ENCODE results near the gene CFAP53.
A peak's percentile ranks its signal among the peaks of the same experiment; 100 is the strongest.

Gene CFAP53

GRCh38 chr18:50196261-50196660 lies 70.0 kb downstream of the CFAP53 start:
- no peak for DNase-seq (ENCODE audit: low read depth in 1 of 2, low spot score in 1 of 2)

DNA sequence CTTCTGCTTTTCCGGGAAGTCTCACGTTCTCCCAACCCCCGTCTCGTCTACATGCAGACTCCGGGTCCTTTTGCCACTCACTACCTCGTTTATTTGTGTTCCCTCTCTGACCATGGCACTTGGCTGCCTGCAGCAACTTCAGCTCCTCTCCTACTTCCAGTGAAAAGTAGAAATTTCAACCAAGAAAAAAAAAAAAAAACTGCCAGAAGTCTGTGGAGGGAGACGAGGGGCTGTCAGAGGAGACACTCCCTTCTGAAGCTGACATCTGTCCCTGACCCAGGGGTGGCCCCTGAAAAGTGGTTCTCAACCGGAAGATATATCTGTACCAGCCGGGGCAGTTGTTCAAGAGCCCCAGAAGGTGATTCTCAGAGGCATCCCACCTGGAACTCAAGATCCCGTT lies 70.6 kb downstream of the CFAP53 start:
- no peak for DNase-seq (ENCODE audit: low read depth in 1 of 2, low spot score in 1 of 2)

DNA sequence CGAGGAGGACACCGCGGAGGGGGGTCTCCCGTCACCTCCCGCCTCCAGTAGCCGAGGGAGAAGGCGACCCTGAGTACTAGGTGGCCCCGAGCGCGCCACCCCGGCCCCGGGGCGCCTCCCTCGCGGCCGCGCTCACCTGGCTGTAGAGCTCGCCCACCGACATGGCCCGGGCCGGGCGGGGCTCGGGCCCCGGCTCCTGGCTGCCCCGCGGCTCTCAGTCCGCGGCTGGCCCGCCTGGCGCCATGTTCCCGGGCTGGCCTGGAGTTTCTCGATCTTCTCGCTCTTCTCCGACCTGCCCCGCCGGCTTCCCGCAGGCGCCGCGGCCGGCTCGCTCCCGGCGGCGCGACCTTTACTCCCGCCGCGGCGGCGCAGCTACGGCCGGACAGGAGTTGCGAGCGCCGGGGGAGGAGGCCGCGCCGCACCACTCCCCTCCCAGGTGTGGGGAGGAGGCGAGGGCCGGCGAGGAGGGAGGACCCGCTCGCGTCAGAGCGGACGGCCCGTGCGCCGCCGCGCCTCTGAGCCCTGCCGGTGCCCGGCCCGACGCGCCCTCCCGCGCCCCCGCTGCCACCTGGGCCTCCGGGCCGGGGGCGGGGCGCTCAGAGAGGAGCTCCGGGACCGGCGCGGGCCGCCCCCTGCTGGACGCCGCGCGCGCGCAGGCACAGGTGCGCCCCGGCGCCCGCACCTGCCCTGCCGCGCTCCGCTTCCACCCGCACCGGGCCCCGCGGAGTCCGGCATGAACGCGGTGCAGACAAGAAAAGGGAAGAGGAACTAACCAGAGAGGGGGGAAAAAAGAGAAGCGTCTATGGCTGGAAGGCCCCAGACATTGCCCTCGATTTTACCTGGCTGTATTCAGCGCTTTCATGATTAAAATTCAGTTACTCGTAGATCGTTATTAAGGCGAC lies 71.4 kb downstream of the CFAP53 start, which contains the start of gene MYO5B:
Gene MYO5B (minus strand): TSS at position 517 of the 902 bp plus-strand sequence. CDS start 354 bp downstream, at position 163.
- DNase-seq (ENCODE audit: low read depth in 1 of 2, low spot score in 1 of 2): peak; percentile 17 to 47

DNA sequence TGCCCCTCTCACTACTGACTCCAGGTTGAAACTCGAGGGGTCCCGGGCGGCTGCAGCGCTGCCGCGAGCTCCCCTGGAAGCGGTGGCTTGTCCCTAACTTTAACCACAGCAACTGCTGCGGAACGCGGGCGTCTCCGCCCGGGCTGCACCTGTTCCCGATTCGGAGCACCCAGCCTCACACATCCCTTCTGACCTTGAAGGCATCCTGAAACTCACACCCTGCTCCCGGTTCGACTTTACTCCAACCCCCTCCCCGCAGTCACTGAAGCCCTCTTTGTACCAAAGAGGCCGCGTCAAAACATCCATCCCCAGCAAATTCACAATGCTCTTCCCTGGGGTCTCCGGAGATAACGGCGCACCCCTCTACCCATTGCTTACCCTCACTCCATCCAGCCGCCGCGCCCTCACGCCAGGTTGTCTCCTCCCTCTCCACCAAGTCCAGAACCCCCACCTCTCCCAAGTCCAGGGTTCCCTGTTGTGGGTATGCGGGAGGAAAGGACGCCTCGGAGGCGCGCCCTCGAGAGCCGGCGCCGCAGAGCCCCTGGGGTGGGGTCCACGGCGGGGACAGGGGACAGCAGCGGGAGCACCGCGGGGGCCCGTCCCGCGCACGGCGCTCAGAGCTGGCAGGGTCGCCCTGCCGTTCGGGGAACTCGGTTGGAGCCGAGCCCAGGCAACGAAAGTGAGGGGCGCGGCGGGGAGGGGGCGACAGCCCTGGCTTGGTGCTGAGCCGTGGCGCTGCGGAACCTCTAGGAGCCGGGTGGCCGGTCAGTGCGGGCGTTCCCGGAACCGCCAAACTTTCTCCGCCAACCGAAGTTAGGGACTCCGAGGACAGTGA lies 72.3 kb downstream of the CFAP53 start:
- no peak for DNase-seq (ENCODE audit: low read depth in 1 of 2, low spot score in 1 of 2)

- no peak for DNase-seq (ENCODE audit: low read depth in 1 of 2, low spot score in 1 of 2)
Observed at GRCh38 chr18:50192995-50193795, 73.1 kb downstream of the CFAP53 start.

GRCh38 chr18:50190926-50191325 lies 75.4 kb downstream of the CFAP53 start:
- no peak for DNase-seq (ENCODE audit: low read depth in 1 of 2, low spot score in 1 of 2)

GRCh38 chr18:50190236-50190635 lies 76.1 kb downstream of the CFAP53 start:
- no peak for DNase-seq (ENCODE audit: low read depth in 1 of 2, low spot score in 1 of 2)

GRCh38 chr18:50189160-50189559 lies 77.1 kb downstream of the CFAP53 start:
- DNase-seq (ENCODE audit: low read depth in 1 of 2, low spot score in 1 of 2): no peak

DNA sequence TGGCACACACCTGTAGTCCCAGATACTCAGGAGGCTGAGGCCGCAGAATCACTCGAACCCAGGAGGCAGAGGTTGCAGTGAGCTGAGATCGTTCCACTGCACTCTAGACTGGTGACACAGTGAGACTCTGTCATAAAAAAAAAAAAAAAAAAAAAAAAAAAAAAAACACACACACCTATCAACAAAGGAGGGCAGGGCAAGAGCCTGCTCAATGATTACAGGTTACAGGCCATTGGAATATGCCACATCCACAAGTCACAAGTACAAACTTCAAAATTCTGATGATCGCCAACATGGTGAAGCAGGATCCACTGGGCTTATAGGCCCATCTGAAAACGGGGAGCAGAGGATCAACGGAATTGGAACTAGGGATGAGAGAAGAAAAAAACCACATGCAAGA lies 77.6 kb downstream of the CFAP53 start:
- no peak for DNase-seq (ENCODE audit: low read depth in 1 of 2, low spot score in 1 of 2)

DNA sequence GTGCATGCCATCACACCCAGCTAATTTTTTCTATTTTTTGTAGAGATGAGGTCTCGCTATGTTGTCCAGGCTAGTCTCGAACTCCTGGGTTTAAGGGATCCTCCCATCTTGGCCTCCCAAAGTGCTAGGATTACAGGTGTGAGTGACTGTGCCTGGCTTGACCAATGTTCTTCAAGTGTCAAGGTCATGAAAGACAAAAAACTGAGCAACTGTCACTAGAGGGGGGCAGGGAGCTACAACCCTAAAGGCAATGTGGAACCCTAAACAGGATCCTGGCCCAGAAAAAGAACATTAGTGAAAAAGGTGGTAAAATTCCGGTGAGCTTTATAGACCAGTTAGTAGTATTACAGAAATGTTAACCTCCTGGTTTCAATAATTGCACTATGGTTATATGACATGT lies 78.6 kb downstream of the CFAP53 start:
- no peak for DNase-seq (ENCODE audit: low read depth in 1 of 2, low spot score in 1 of 2)

DNA sequence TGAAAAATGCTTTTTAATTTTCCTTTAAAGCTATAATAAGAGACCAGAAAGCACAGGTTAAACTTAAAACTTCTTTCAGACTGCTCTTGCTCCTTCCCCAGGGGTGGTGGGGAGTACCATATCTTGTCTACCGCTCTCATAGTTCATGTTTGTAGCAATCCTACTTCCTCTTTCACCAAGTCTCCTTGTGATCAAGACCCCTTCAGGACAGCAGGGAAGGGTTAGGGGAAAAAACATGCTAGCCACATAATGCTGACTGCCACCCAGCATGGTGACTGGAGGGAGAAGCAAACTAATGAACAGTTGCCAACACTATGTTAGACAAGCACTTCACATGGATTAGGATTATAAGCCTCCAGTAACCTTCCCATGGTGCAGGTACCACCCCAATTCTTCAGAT lies 79.9 kb downstream of the CFAP53 start:
- no peak for DNase-seq (ENCODE audit: low read depth in 1 of 2, low spot score in 1 of 2)

DNA sequence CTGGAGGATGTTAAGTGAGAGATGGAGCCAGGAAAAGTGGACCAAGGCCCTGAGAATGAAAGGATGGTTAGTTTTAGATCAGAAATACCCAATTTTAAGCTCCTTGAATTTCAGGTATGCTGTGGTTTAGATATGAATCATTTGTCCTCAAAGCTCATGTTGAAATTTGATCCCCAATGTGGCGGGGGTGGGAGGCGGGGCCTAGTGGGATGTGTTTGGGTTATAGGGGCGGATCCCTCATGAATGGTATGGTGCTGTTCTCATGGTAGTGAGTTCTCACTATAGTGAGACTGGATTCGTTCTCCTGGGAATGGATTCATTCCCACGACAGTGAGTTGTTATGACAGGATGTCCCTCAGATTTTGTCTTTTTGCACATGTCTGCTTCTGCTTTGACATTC lies 82.7 kb downstream of the CFAP53 start:
- no peak for DNase-seq (ENCODE audit: low read depth in 1 of 2, low spot score in 1 of 2)

GRCh38 chr18:50182511-50182910 lies 83.8 kb downstream of the CFAP53 start:
- DNase-seq (ENCODE audit: low read depth in 1 of 2, low spot score in 1 of 2): no peak

- no peak for DNase-seq (ENCODE audit: low read depth in 1 of 2, low spot score in 1 of 2)
Observed at GRCh38 chr18:50181590-50181989, 84.7 kb downstream of the CFAP53 start.

- no peak for DNase-seq (ENCODE audit: low read depth in 1 of 2, low spot score in 1 of 2)
Observed at GRCh38 chr18:50179465-50179864, 86.8 kb downstream of the CFAP53 start.

- no peak for DNase-seq (ENCODE audit: low read depth in 1 of 2, low spot score in 1 of 2)
Observed at GRCh38 chr18:50177294-50177992, 88.9 kb downstream of the CFAP53 start.
